ENCODE measurements around the gene EEF1G.

DNA sequence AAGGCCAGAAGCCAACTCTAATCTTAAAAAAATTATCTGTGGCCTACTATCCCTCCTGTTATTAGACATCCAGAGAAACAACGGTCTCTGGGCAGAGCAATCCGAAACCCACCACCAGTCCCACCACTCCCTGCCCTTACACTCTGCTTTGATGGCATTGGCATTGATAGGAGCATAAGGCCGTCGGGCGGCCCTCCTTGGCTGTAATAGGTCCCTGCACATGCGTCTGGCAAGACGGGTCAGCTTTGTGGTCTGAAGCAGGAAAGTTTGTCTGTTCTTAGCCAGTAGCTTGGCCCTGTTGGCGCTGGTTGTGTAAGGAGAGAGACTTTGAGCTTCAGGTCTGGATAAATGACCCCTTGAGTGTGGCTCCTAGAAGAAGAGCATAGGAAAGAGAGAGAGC lies 21.4 kb upstream of the EEF1G start:
- no peak for TF ChIP-seq BHLHE40 (IDR thresholded peaks at IDR 0.05; ENCODE audit: borderline replicate concordance)
- TF ChIP-seq SP1 (IDR thresholded peaks at IDR 0.05), result no peak
- TF ChIP-seq ELF4 (IDR thresholded peaks at IDR 0.05), result no peak
- no peak for TF ChIP-seq FOXA1 (IDR thresholded peaks at IDR 0.05)
- no peak for TF ChIP-seq FOXK2 (IDR thresholded peaks at IDR 0.05)
- no peak for TF ChIP-seq HDGF (IDR thresholded peaks at IDR 0.05; ENCODE audit: borderline replicate concordance)
- no peak for TF ChIP-seq NFRKB (IDR thresholded peaks at IDR 0.05)
- TF ChIP-seq, protein P1, sequence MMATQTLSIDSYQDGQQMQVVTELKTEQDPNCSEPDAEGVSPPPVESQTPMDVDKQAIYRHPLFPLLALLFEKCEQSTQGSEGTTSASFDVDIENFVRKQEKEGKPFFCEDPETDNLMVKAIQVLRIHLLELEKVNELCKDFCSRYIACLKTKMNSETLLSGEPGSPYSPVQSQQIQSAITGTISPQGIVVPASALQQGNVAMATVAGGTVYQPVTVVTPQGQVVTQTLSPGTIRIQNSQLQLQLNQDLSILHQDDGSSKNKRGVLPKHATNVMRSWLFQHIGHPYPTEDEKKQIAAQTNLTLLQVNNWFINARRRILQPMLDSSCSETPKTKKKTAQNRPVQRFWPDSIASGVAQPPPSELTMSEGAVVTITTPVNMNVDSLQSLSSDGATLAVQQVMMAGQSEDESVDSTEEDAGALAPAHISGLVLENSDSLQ (IDR thresholded peaks at IDR 0.05), result no peak
- no peak for TF ChIP-seq L3MBTL2 (conservative IDR thresholded peaks at IDR 0.05)
- TF ChIP-seq TARDBP (IDR thresholded peaks at IDR 0.05), result no peak
- no peak for TF ChIP-seq ARNT (IDR thresholded peaks at IDR 0.05)
- TF ChIP-seq SUZ12 (IDR thresholded peaks at IDR 0.05), result no peak
- no peak for TF ChIP-seq LEF1 (IDR thresholded peaks at IDR 0.05; ENCODE audit: borderline replicate concordance)
